SK-N-SH (cell line): ENCODE results near the gene CST9.

Experiments used
- CHD2 ChIP-seq: fragments of 150-350 bp; IDR thresholded peaks from 2 replicates; pipeline ENCODE4 v1.6.1; 2018; ENCODE audit warnings: low read length; ENCODE audit not compliant: partially characterized antibody
- PBX3 ChIP-seq: IDR thresholded peaks from 2 replicates; pipeline ENCODE4; 2012
- REST ChIP-seq: IDR thresholded peaks from 2 replicates; pipeline ENCODE4 v1.6.1; 2012; ENCODE audit warnings: mild to moderate bottlenecking, low read depth, low read length, moderate library complexity
- TF ChIP-seq, protein P1 (sequence below): fragments of 150-350 bp; IDR thresholded peaks from 2 replicates; pipeline ENCODE4 v1.6.1; 2017; ENCODE audit warnings: antibody characterized with exemption, low read length, low read depth, borderline replicate concordance

DNA sequence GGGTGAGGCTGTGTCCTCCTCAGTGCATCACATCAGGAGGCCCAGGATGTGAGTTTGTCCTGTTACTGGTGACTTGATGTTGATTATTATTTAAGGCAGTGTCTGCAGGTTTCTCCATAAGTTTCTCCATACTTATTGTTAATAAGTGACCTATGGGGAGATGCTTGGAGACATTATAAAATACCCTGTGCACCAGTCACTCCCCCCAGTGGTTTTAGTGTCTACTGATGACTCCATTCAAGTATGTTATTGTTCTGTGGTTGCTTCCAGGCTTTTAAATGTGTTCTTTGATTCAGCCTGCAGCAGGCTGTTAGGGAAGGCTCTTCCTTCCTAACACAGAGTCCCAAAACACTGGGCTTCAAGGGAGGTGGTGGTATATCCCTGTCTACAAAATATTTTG lies 46.7 kb upstream of the CST9 start:
- TF ChIP-seq PBX3 (no peak), CHD2 (no peak), REST (no peak)
- TF ChIP-seq, protein P1, sequence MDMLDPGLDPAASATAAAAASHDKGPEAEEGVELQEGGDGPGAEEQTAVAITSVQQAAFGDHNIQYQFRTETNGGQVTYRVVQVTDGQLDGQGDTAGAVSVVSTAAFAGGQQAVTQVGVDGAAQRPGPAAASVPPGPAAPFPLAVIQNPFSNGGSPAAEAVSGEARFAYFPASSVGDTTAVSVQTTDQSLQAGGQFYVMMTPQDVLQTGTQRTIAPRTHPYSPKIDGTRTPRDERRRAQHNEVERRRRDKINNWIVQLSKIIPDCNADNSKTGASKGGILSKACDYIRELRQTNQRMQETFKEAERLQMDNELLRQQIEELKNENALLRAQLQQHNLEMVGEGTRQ = no peak
